Pons (tissue), 1 donor: ENCODE measurements around the gene C10orf143.

Experiments
- DNase-seq: peaks from one replicate; pipeline ENCODE4 v3.0.0-alpha.2; 2016; ENCODE audit warnings: low spot score

The C10orf143 gene

GRCh38 chr10:130052193-130052592, 58.4 kb downstream of the C10orf143 start:
- no peak for DNase-seq

- no peak for DNase-seq
Measured at GRCh38 chr10:130050721-130051120, 59.9 kb downstream of the C10orf143 start.

GRCh38 chr10:130049987-130050386, 60.6 kb downstream of the C10orf143 start:
- DNase-seq: no peak

GRCh38 chr10:130049244-130049643, 61.4 kb downstream of the C10orf143 start:
- DNase-seq: no peak

- no peak for DNase-seq
Measured at GRCh38 chr10:130048081-130048480, 62.5 kb downstream of the C10orf143 start.

GRCh38 chr10:130047336-130047735, 63.3 kb downstream of the C10orf143 start:
- DNase-seq: no peak

- no peak for DNase-seq
Measured at GRCh38 chr10:130046591-130046990, 64.0 kb downstream of the C10orf143 start.

- no peak for DNase-seq
Measured at GRCh38 chr10:130045801-130046321, 64.8 kb downstream of the C10orf143 start.

GRCh38 chr10:130045091-130045652, 65.5 kb downstream of the C10orf143 start:
- DNase-seq: no peak

GRCh38 chr10:130044067-130045061, 66.3 kb downstream of the C10orf143 start:
- no peak for DNase-seq

DNA sequence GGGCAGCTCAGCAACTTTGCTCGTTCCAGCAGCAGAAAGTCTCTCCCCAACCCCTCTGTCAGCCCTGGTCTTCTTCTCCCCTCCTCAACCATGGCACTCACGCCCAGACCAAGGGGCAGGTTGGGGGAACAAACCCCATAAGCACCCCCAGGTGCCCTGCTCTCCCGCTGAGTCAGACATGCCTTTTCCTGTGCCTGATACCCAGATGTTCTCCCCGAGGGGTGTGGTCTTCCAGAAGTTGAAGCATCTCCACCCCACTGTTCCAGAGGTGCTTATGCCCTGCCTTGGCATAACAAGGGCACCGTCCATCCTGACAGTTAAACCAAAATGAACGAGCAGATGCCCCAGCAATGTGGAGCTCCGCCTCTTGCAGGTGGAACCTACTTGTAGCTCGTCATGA, 67.1 kb downstream of the C10orf143 start:
- DNase-seq: no peak

DNA sequence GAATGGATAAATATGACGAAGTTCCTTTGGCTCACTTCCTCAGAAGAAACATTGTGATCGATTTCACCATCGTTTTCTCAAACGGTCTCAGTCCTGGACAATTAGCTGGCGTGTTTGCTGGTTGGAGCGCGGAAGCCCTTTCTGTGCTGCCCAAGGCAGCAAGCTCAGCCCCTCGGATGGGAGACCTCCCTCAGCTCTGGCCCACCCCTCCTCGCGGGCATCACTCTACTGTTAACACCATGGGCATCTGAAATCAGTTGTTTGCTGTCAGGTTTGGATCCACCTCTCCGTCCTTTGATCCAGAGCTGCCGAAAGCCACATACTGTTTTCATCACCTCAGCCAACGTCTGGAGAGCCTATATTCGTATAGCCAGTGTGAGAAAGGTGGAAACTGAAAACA, 68.2 kb downstream of the C10orf143 start:
- no peak for DNase-seq

GRCh38 chr10:130041451-130042371, 68.9 kb downstream of the C10orf143 start:
- DNase-seq: no peak

DNA sequence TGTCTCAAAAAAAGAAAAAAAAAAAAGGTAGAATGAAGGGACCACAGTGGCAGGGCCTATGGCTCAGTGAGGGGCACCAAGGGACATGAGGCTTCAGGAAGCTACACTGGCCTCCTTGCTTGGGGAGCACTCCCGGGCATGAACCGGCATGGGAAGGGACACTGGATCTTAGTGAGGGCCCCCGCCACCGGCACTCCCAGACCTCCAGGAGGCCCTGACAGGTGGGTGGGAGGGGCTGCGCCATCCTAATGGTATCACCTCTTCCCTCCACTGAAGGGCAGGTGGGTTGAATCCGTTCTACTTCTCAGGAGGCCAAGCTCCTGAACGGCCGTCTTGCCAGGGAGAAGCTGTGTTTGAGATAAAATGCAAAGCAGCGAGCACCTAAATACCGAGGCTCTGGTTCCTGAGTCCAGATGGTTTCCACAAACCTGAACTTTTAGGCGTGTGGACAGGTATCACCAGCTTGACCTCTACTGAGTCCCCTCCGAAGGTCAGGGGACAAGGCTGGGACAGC, 69.8 kb downstream of the C10orf143 start:
- DNase-seq: no peak

GRCh38 chr10:130040351-130040750, 70.3 kb downstream of the C10orf143 start:
- DNase-seq: no peak

GRCh38 chr10:130039141-130039540, 71.5 kb downstream of the C10orf143 start:
- no peak for DNase-seq

- DNase-seq: no peak
Measured at GRCh38 chr10:130038611-130039109, 72.0 kb downstream of the C10orf143 start.

DNA sequence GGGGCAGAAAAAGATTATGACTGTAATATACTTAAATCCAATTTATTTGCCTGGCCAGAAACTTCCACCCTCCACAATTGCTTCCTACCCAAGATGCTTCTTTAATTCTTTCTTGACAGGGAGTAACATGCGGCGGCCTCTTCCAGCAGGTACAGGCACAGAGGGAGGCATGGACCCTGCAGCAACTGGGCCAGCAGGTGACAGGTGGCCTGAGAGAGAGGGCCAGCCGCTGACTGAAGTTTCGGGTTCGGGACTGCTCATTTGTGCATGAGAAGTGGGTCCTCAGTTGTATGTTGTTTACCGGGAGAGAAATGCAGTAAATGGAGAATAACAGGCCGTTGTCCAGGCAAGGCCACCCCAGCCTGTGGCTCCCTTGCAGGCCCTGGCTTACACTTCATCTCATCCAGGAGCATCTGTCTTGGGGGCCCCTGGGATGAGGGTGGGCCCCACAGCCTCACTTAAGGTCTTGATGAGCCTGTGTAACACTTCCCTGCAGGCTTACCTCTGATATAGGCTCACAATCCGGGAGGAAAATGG, 72.5 kb downstream of the C10orf143 start:
- no peak for DNase-seq

DNA sequence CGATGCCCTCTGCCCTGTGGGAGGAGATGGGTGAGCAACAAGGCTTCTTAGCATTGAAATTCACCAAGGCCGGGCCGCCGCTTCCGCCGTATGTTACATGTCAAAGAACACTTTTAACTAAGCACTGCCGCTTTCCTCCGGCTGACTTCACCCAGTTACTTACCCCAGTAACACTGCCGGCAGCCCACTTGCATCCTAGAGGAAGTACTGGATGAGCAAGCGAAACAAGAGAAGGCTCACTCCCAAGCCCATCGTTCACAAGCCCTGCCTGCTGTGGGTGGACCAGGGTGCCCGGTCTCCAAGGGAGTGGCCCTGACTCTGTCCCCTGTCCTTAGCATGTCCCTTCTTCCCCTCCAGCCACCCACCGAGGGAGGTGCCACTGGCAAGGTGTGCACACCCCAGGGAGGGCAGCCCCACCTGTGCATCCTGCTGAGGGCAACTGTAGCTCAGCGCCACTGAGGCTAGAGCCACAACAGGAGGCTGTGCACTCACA, 73.4 kb downstream of the C10orf143 start:
- no peak for DNase-seq

DNA sequence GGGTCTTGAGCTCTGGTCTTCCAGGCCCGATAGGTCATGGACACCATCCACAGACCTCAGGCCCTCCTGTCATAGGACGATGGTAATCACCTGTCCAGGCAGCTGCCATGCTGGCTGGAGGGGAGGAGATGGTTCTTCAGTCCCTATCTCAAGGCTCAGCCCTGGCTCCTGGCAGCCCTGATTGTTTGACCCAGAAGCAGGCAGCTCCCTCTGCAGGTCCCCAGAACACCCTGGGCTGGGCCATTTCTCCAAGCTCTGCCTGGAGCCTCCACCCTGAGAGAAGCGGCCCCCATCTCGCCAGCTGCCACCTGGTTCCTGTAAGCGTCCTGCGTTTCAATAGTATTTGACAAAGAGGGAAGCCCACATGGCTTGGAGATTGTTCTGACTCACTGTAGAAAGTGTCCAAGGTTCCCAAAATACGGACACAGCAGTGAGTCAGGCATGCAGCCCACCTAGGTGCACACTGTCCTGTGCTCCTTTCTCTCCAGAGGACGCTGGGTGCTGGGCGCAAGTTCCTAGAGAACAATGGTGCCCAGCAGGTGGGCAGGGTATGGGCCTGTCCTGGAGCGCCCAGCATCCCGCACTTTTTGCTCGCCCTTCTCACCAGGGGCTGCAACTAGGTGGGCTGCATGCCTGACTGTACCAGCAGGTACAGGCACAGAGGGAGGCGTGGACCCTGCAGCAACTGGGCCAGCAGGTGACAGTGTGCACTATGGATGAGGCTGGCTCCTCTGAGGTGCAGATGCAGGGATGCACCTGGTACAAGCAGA, 74.1 kb downstream of the C10orf143 start:
- DNase-seq: no peak
